CD4-positive, alpha-beta memory T cell (primary cell): ENCODE data around the gene PTBP3. TPM values are rescaled to one million over a fixed set of nuclear protein-coding genes. Genes with fewer than 3 reads are reported as not detected.

ENCODE experiments used
- CTCF ChIA-PET: fragments of 350-600 bp; sonication (Branson Sonifier 250); formaldehyde crosslinking; loops from one replicate; lab custom pipeline; 2021; ENCODE audit warnings: inconsistent platforms; ENCODE audit not compliant: partially characterized antibody; lab: Charles Lee
- POLR2A ChIA-PET: fragments of 350-600 bp; sonication (Branson Sonifier 250); formaldehyde crosslinking; loops from one replicate; lab custom pipeline; 2021; ENCODE audit not compliant: partially characterized antibody; lab: Charles Lee
- DNase-seq, 5 donors: peaks; one replicate each; pipeline versions ENCODE4 v3.0.0 to v3.0.0-alpha.2; 2020 to 2022; ENCODE audit warnings: mixed read lengths in 1 of 5
- H3K27ac ChIP-seq: one replicate; pipeline ENCODE4 v1.7.0; 2013; ENCODE audit warnings: low read depth, low read length
- H3K27me3 ChIP-seq: 2 replicates; pipeline ENCODE4 v1.7.0; 2013; ENCODE audit warnings: mild to moderate bottlenecking, low read length, moderate library complexity; ENCODE audit not compliant: insufficient read depth
- H3K36me3 ChIP-seq: 2 replicates; pipeline ENCODE4 v1.7.0; 2013; ENCODE audit warnings: mild to moderate bottlenecking, low read length, moderate library complexity; ENCODE audit not compliant: insufficient read depth
- H3K4me1 ChIP-seq: 2 replicates; pipeline ENCODE4 v1.7.0; 2013; ENCODE audit warnings: mild to moderate bottlenecking, low read length, moderate library complexity; ENCODE audit not compliant: insufficient read depth
- H3K4me3 ChIP-seq, 2 donors: one replicate each; pipeline ENCODE4 v1.7.0; 2013; ENCODE audit warnings: low read length in 2 of 2, mild to moderate bottlenecking in 1 of 2
- H3K9me3 ChIP-seq, 2 donors: one replicate each; pipeline ENCODE4 v1.7.0; 2013; ENCODE audit warnings: low read length in 2 of 2, control low read depth in 1 of 2; ENCODE audit not compliant: control insufficient read depth in 1 of 2
- H3K27ac Mint-ChIP-seq, 7 donors: one replicate each; pipeline ENCODE4 v1.8.0; 2020 to 2021; ENCODE audit warnings: mixed read lengths in 7 of 7, mild to moderate bottlenecking in 6 of 7, inconsistent platforms in 3 of 7, moderate library complexity in 3 of 7
- H3K27me3 Mint-ChIP-seq, 2 donors: one replicate each; pipeline ENCODE4 v1.8.0; 2020 to 2021; ENCODE audit warnings: mixed read lengths in 2 of 2
- H3K36me3 Mint-ChIP-seq, 2 donors: one replicate each; pipeline ENCODE4 v1.8.0; 2020 to 2021; ENCODE audit warnings: mixed read lengths in 2 of 2, inconsistent platforms in 1 of 2, mild to moderate bottlenecking in 1 of 2
- H3K4me1 Mint-ChIP-seq, 4 donors: one replicate each; pipeline ENCODE4 v1.8.0; 2020 to 2021; ENCODE audit warnings: mixed read lengths in 4 of 4, mild to moderate bottlenecking in 1 of 4
- H3K4me3 Mint-ChIP-seq, 8 donors: one replicate each; pipeline ENCODE4 v1.8.0; 2020 to 2021; ENCODE audit warnings: mixed read lengths in 8 of 8, mild to moderate bottlenecking in 7 of 8, moderate library complexity in 6 of 8, inconsistent platforms in 3 of 8
- H3K9me3 Mint-ChIP-seq, 8 donors: one replicate each; pipeline ENCODE4 v1.8.0; 2020 to 2021; ENCODE audit warnings: mixed read lengths in 8 of 8, mild to moderate bottlenecking in 5 of 8, inconsistent platforms in 3 of 8, moderate library complexity in 1 of 8
- intact Hi-C: fragments of 100-400 bp; cut with micrococcal nuclease; formaldehyde crosslinking; loops from one replicate; pipeline ENCODE4 v1.15.1; 2023
- polyA plus RNA-seq, 2 donors: library from polyadenylated mRNA; unstranded; fragments of 300-500 nt; fragmentation: Illumina TruSeq; gene quantifications; one replicate each; pipeline ENCODE4 v1.2.3, GENCODE V29; 2021
- total RNA-seq, 2 experiments: library from RNA; stranded (reverse); gene quantifications; one replicate each; pipeline ENCODE4 v1.2.3, GENCODE V29; 2021

The PTBP3 gene
- total and polyA plus RNA-seq, 4 experiments from 2014 or later = 30.0 to 139 (median 88.7) TPM

DNA sequence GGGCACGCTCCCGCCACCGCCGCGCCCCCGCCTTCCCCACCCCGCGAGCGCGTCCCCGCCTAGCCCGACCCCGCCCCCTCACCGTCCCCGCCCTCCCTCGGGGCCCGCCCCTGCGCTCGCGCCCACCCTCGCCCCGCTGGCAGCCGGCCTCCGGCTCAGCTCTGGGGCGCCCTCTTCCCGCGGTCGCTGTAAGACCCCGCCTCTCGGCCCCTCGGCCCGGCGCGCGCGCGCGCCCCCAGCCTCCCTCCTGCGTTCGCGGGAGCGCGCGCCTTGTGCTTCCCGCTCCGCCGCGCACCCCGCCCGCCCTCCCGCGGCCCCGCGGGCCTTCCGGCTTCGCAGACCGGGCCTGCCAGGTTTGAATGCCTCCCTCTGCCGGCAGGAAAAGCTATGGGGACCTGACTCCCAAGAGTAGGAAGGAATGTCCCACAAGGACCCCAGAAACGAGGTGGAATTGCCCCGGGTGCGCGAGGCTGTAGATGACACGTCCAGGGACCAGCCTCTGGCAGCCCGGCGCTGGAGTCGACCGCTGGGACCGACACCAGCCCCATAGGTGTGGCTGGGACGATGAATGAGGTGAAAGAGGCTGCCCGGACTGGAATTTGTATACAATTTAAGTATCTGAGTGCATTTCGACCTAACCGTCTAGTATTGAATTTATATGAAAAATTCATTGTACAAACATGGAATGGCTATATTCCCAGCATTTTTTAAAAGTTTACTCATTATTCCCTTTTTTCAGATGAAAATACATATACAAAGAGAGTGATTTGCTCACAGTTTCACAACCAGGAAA is 416 bp upstream of the PTBP3 start:
- ChIA-PET POLR2A (interaction anchor here (0.6 to 3.2 kb wide), 30 partner anchors 9 to 442 kb away, joined by 3 to 45 read pairs (median 5); partner anchors contain the start of genes HSDL2, INIP, KIAA1958 and SNX30), CTCF (interaction anchor here (1.0 to 3.2 kb wide), 5 partner anchors 17 to 236 kb away, joined by 3 to 18 read pairs (median 8); no protein-coding TSS in a partner anchor)
- H3K9me3 Mint-ChIP-seq = peaks cover 0 to 2% (median 0%) of the 10 kb centered on the region in 8 donors

DNA sequence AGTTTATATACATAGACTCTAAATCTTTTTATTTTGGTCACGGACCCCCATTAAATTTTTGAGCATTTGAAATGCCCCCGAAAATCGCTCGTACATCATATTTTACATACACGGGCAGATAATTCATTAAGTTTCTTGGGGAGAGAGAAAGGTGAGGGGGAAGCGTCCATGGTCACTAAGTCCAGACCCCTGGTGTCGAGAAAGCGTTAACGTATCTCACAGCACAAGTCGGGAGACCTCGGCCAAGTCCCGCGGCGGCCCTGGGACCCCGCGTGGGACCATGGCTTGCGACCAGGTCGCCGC is 794 bp downstream of the PTBP3 start:
- peaks cover 33 to 57% (median 40%) of the 10 kb centered on the region in 4 donors for H3K4me1 Mint-ChIP-seq
- peaks cover 0 to 4% (median 0%) of the 10 kb centered on the region in 8 donors for H3K9me3 Mint-ChIP-seq
- peak overlapping the region; percentile 86 to 97 (median 95) for H3K4me3 Mint-ChIP-seq
- Histone ChIP-seq H3K4me1 (peaks cover 53% of the 10 kb centered on the region), H3K36me3 (no peaks in the 10 kb centered on the region), H3K4me3 (peak overlapping the region; percentile 81 to 83), H3K9me3 (no peaks in the 10 kb centered on the region), H3K27ac (peak overlapping the region; percentile 92), H3K27me3 (no peaks in the 10 kb centered on the region)
- H3K36me3 Mint-ChIP-seq = peaks cover 0 to 21% of the 10 kb centered on the region in 2 donors
- H3K27me3 Mint-ChIP-seq = no peaks in the 10 kb centered on the region
- DNase-seq = no peak
- POLR2A ChIA-PET = interaction anchor here (0.8 to 3.2 kb wide), 21 partner anchors 10 to 436 kb away, joined by 3 to 45 read pairs (median 8); partner anchors contain the start of genes HSDL2, INIP, KIAA1958 and SNX30
- CTCF ChIA-PET = interaction anchor here (1.5 to 3.2 kb wide), 5 partner anchors 15 to 237 kb away, joined by 3 to 18 read pairs (median 8); no protein-coding TSS in a partner anchor
- peak overlapping the region; percentile 91 to 98 (median 94) for H3K27ac Mint-ChIP-seq
- intact Hi-C loops = loop anchor here (1.0 to 5.0 kb wide), 8 partner anchors 10 to 702 kb away; partner anchors contain the start of genes DNAJC25, INIP, KIAA1958 and SNX30

More for the DNA sequence above, 416 bp upstream of the PTBP3 start:
- Mint-ChIP-seq H3K27me3 (no peaks in the 10 kb centered on the region), H3K4me1 (peaks cover 23 to 45% (median 28%) of the 10 kb centered on the region in 4 donors), H3K36me3 (peaks cover 0 to 14% of the 10 kb centered on the region in 2 donors), H3K4me3 (peak overlapping the region; percentile 81 to 96 (median 94)), H3K27ac (peak overlapping the region; percentile 82 to 96 (median 92))
- no peaks in the 10 kb centered on the region for H3K9me3 ChIP-seq
- intact Hi-C loops = loop anchor here (1.0 to 5.0 kb wide), 14 partner anchors 14 to 851 kb away; partner anchors contain the start of genes DNAJC25, KIAA1958, SNX30 and UGCG
- no peaks in the 10 kb centered on the region for H3K27me3 ChIP-seq
- H3K4me1 ChIP-seq = peaks cover 41% of the 10 kb centered on the region
- H3K4me3 ChIP-seq = peak overlapping the region; percentile 31 to 81
- peak overlapping the region; percentile 92 for H3K27ac ChIP-seq
- peak; percentile 86 to 89 (median 87) for DNase-seq
- no peaks in the 10 kb centered on the region for H3K36me3 ChIP-seq

DNA sequence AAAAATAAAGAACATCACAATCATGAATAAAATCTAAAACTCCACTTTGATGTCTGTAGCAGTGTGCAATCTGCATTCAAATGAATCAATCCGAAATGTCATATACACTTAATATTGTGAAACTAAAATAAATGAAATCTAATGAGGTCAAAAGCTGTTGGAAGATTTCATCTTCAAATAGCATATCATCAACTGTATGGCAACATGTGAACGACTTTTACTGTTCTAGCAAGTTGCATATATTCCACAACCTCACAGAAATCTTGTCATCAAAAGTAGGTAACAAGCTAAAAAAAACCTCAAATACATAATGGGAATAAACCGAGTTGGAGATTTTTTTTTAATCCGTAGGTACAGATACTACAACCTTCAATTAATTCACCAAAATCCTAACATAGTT is 1.2 kb downstream of the PTBP3 start:
- Histone ChIP-seq H3K4me1 (peaks cover 57% of the 10 kb centered on the region), H3K27me3 (no peaks in the 10 kb centered on the region), H3K36me3 (no peaks in the 10 kb centered on the region), H3K27ac (peak overlapping the region; percentile 92), H3K4me3 (peak overlapping the region; percentile 81 to 83), H3K9me3 (no peaks in the 10 kb centered on the region)
- DNase-seq = peak in 1 of 5 donors; percentile 7
- H3K27ac Mint-ChIP-seq = peak overlapping the region; percentile 91 to 98 (median 94)
- peaks cover 34 to 59% (median 42%) of the 10 kb centered on the region in 4 donors for H3K4me1 Mint-ChIP-seq
- peaks cover 0 to 4% (median 0%) of the 10 kb centered on the region in 8 donors for H3K9me3 Mint-ChIP-seq
- H3K36me3 Mint-ChIP-seq = peaks cover 0 to 22% of the 10 kb centered on the region in 2 donors
- ChIA-PET POLR2A (interaction anchor here (0.8 to 3.2 kb wide), 12 partner anchors 10 to 436 kb away, joined by 3 to 45 read pairs (median 8); partner anchors contain the start of genes HSDL2, SNX30, SUSD1 and UGCG), CTCF (interaction anchor here (1.3 to 3.2 kb wide), 5 partner anchors 14 to 237 kb away, joined by 3 to 18 read pairs (median 8); partner anchors contain the start of gene HSDL2)
- H3K27me3 Mint-ChIP-seq = no peaks in the 10 kb centered on the region
- intact Hi-C loops = loop anchor here (1.0 to 5.0 kb wide), 8 partner anchors 10 to 701 kb away; partner anchors contain the start of genes DNAJC25, INIP, KIAA1958 and SNX30
- H3K4me3 Mint-ChIP-seq = peak overlapping the region; percentile 86 to 97 (median 95)

DNA sequence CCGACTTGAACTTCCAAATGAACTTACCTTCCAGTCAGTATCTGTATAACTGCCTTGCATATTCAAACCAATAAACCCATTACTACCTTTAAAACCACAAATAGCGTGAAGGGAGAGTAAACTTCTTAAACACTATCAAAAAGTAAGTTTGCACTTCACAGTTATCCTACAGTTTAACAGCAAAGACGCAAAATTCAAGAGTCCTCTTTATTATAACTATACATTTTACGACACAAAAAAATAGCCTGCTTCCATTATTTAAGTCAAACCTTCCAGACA is 1.8 kb downstream of the PTBP3 start:
- no peaks in the 10 kb centered on the region for H3K27me3 ChIP-seq
- peak in 2 of 5 donors; percentile 13 to 14 for DNase-seq
- ChIA-PET CTCF (interaction anchor here (1.3 to 3.2 kb wide), 3 partner anchors 14 to 233 kb away, joined by 4 to 18 read pairs (median 8); partner anchors contain the start of gene HSDL2), POLR2A (interaction anchor here (1.3 to 3.2 kb wide), 5 partner anchors 9 to 156 kb away, joined by 4 to 45 read pairs (median 17); partner anchors contain the start of genes HSDL2 and SUSD1)
- peaks cover 63% of the 10 kb centered on the region for H3K4me1 ChIP-seq
- peak overlapping the region; percentile 6 to 81 for H3K4me3 ChIP-seq
- H3K9me3 ChIP-seq = no peaks in the 10 kb centered on the region
- Mint-ChIP-seq H3K27ac (peak overlapping the region; percentile 91 to 98 (median 94)), H3K27me3 (no peaks in the 10 kb centered on the region), H3K4me1 (peaks cover 34 to 63% (median 46%) of the 10 kb centered on the region in 4 donors), H3K9me3 (peaks cover 0 to 4% (median 0%) of the 10 kb centered on the region in 8 donors), H3K36me3 (peaks cover 0 to 22% of the 10 kb centered on the region in 2 donors), H3K4me3 (peak overlapping the region; percentile 86 to 97 (median 95))
- H3K27ac ChIP-seq = peak overlapping the region; percentile 92
- H3K36me3 ChIP-seq = no peaks in the 10 kb centered on the region
- intact Hi-C loops = loop anchor here (5.0 kb wide), 3 partner anchors 44 to 421 kb away; partner anchors contain the start of gene SNX30

DNA sequence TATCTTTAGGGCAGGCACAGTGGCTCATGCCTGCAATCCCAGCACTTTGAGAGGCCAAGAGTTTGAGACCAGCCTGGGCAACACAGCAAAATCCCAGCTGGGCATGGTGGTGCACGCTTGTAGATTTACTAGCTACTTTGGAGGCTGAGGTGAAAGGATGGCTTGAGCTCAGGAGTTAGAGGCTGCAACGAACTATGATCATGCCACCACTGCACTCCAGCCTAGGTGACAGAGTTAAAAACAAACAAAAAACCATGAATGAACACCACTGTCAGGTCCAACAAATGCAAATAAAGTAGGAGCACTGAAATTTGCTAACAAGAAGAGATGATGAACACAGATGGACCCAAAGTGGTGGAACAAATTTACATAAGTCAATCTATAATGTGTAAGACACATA is 4.9 kb downstream of the PTBP3 start:
- DNase-seq = no peak
- Mint-ChIP-seq H3K4me1 (peaks cover 43 to 76% (median 61%) of the 10 kb centered on the region in 4 donors), H3K36me3 (peaks cover 20 to 34% of the 10 kb centered on the region in 2 donors), H3K4me3 (peak overlapping the region in 5 of 8 donors; percentile 3 to 89 (median 43)), H3K27ac (peak overlapping the region in 5 of 7 donors; percentile 6 to 93 (median 68)), H3K27me3 (no peaks in the 10 kb centered on the region), H3K9me3 (peaks cover 0 to 7% (median 5%) of the 10 kb centered on the region in 8 donors)
- Histone ChIP-seq H3K4me3 (no peak overlapping the region), H3K4me1 (peaks cover 64% of the 10 kb centered on the region), H3K36me3 (no peaks in the 10 kb centered on the region), H3K27me3 (no peaks in the 10 kb centered on the region), H3K27ac (no peak overlapping the region), H3K9me3 (peaks cover 0 to 3% of the 10 kb centered on the region in 2 donors)
- CTCF ChIA-PET = interaction anchor here (1.5 to 1.9 kb wide), 4 partner anchors 9 to 230 kb away, joined by 3 to 7 read pairs (median 4); no protein-coding TSS in a partner anchor
- POLR2A ChIA-PET = interaction anchor here (1.5 to 1.8 kb wide), 2 partner anchors 10 to 153 kb away, joined by 5 read pairs; no protein-coding TSS in a partner anchor
- intact Hi-C loops = no loop called here

DNA sequence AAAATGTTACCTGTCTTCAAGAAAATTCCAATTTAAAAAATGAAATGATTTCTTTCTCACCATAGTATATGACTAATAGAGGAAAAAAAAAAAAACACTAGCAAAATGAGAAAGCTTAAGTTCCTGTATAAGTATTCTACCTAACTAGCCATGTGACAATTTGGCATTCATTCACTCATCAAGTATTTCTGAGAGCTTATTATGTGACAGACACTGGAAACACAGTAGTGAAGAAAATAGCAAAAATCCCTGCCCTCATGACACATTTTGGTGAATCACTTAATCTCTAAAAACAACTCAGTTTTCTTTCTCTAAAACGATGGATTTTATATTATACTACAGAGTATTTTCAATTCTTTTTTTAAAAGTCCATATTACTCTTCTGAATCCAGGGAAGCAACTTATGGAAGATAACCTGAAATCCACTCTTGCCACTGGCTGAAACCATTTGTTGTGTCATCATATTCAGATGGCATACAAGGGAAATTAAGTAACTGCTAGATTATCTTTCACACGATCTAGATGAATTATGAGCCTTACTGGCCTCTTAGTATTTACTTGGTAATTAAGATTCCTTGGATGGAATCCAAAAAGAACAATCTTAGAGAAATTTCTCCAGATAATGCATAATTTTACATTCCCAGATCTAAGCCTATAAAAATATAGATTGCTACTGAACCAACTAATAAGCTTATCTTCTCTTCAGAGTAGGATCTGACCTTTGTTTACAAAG is 5.5 kb downstream of the PTBP3 start:
- Mint-ChIP-seq H3K4me1 (peaks cover 45 to 82% (median 64%) of the 10 kb centered on the region in 4 donors), H3K36me3 (peaks cover 27 to 38% of the 10 kb centered on the region in 2 donors), H3K9me3 (peaks cover 0 to 11% (median 6%) of the 10 kb centered on the region in 8 donors), H3K27me3 (no peaks in the 10 kb centered on the region), H3K4me3 (peak overlapping the region in 4 of 8 donors; percentile 29 to 89 (median 57)), H3K27ac (peak overlapping the region; percentile 4 to 93 (median 38))
- ChIA-PET POLR2A (interaction anchor here (1.5 to 1.8 kb wide), 2 partner anchors 10 to 152 kb away, joined by 5 read pairs; no protein-coding TSS in a partner anchor), CTCF (interaction anchor here (1.1 to 2.6 kb wide), 4 partner anchors 9 to 229 kb away, joined by 3 to 7 read pairs (median 5); no protein-coding TSS in a partner anchor)
- Histone ChIP-seq H3K9me3 (peaks cover 0 to 4% of the 10 kb centered on the region in 2 donors), H3K4me1 (peaks cover 68% of the 10 kb centered on the region), H3K36me3 (no peaks in the 10 kb centered on the region), H3K27ac (no peak overlapping the region), H3K4me3 (no peak overlapping the region), H3K27me3 (no peaks in the 10 kb centered on the region)
- DNase-seq = no peak
- intact Hi-C loops = no loop called here
